Stimulated activated memory B cell treated with anti-CD40 and anti-IgM and Interleukin-4, amounts not matched to agents 10 μg/mL and 1 μg/mL and 100 μg/mL, for 72 hours (primary cell): ENCODE data around the gene TSPAN5.

Experiments
- ATAC-seq: fragments of 150-1000 bp; cut with Tn5 transposase; 2 replicates; pipeline ENCODE4 v1.10.0; 2021
- H3K27ac Mint-ChIP-seq: one replicate; pipeline ENCODE4 v1.8.0; 2022; ENCODE audit warnings: mild to moderate bottlenecking, mixed read lengths
- H3K27me3 Mint-ChIP-seq: one replicate; pipeline ENCODE4 v1.8.0; 2022; ENCODE audit warnings: mixed read lengths
- H3K36me3 Mint-ChIP-seq: one replicate; pipeline ENCODE4 v1.8.0; 2022; ENCODE audit warnings: mixed read lengths
- H3K4me1 Mint-ChIP-seq: one replicate; pipeline ENCODE4 v1.8.0; 2022; ENCODE audit warnings: mixed read lengths
- H3K4me3 Mint-ChIP-seq: one replicate; pipeline ENCODE4 v1.8.0; 2022; ENCODE audit warnings: mild to moderate bottlenecking, moderate library complexity, mixed read lengths
- H3K9me3 Mint-ChIP-seq: one replicate; pipeline ENCODE4 v1.8.0; 2022; ENCODE audit warnings: mixed read lengths

The TSPAN5 gene

GRCh38 chr4:98641376-98641775 lies 17.0 kb downstream of the TSPAN5 start:
- no peak overlapping the region for H3K27ac Mint-ChIP-seq
- H3K27me3 Mint-ChIP-seq, result no peaks in the 10 kb centered on the region
- H3K36me3 Mint-ChIP-seq, result no peaks in the 10 kb centered on the region
- no peak for ATAC-seq
- H3K4me1 Mint-ChIP-seq, result peaks cover 26% of the 10 kb centered on the region
- no peak overlapping the region for H3K4me3 Mint-ChIP-seq
- H3K9me3 Mint-ChIP-seq, result no peaks in the 10 kb centered on the region

GRCh38 chr4:98639523-98639922 lies 18.9 kb downstream of the TSPAN5 start:
- no peaks in the 10 kb centered on the region for H3K9me3 Mint-ChIP-seq
- peaks cover 21% of the 10 kb centered on the region for H3K4me1 Mint-ChIP-seq
- peak overlapping the region; percentile 49 for H3K4me3 Mint-ChIP-seq
- H3K27ac Mint-ChIP-seq, result peak overlapping the region; percentile 72
- ATAC-seq, result no peak
- no peaks in the 10 kb centered on the region for H3K27me3 Mint-ChIP-seq
- H3K36me3 Mint-ChIP-seq, result no peaks in the 10 kb centered on the region

- Mint-ChIP-seq H3K9me3 (no peaks in the 10 kb centered on the region), H3K27ac (peak overlapping the region; percentile 72), H3K4me3 (no peak overlapping the region), H3K27me3 (no peaks in the 10 kb centered on the region), H3K4me1 (peaks cover 20% of the 10 kb centered on the region), H3K36me3 (no peaks in the 10 kb centered on the region)
- no peak for ATAC-seq
Observed at GRCh38 chr4:98639108-98639507, 19.3 kb downstream of the TSPAN5 start.

- H3K27me3 Mint-ChIP-seq, result no peaks in the 10 kb centered on the region
- H3K9me3 Mint-ChIP-seq, result no peaks in the 10 kb centered on the region
- H3K4me3 Mint-ChIP-seq, result no peak overlapping the region
- ATAC-seq, result no peak
- peaks cover 20% of the 10 kb centered on the region for H3K4me1 Mint-ChIP-seq
- H3K27ac Mint-ChIP-seq, result no peak overlapping the region
- H3K36me3 Mint-ChIP-seq, result no peaks in the 10 kb centered on the region
Observed at GRCh38 chr4:98638661-98639060, 19.8 kb downstream of the TSPAN5 start.

GRCh38 chr4:98634061-98634460 lies 24.4 kb downstream of the TSPAN5 start:
- Mint-ChIP-seq H3K36me3 (no peaks in the 10 kb centered on the region), H3K27me3 (no peaks in the 10 kb centered on the region), H3K27ac (no peak overlapping the region), H3K9me3 (no peaks in the 10 kb centered on the region), H3K4me1 (peaks cover 16% of the 10 kb centered on the region), H3K4me3 (no peak overlapping the region)
- no peak for ATAC-seq

- no peaks in the 10 kb centered on the region for H3K9me3 Mint-ChIP-seq
- no peak overlapping the region for H3K27ac Mint-ChIP-seq
- peaks cover 16% of the 10 kb centered on the region for H3K4me1 Mint-ChIP-seq
- H3K36me3 Mint-ChIP-seq, result no peaks in the 10 kb centered on the region
- no peaks in the 10 kb centered on the region for H3K27me3 Mint-ChIP-seq
- no peak overlapping the region for H3K4me3 Mint-ChIP-seq
- ATAC-seq, result no peak
Observed at GRCh38 chr4:98633159-98633558, 25.3 kb downstream of the TSPAN5 start.

- Mint-ChIP-seq H3K4me1 (peaks cover 11% of the 10 kb centered on the region), H3K36me3 (no peaks in the 10 kb centered on the region), H3K4me3 (no peak overlapping the region), H3K27me3 (no peaks in the 10 kb centered on the region), H3K9me3 (no peaks in the 10 kb centered on the region), H3K27ac (no peak overlapping the region)
- ATAC-seq, result no peak
Observed at GRCh38 chr4:98632258-98632657, 26.2 kb downstream of the TSPAN5 start.

GRCh38 chr4:98631506-98631905 lies 26.9 kb downstream of the TSPAN5 start:
- ATAC-seq, result no peak
- Mint-ChIP-seq H3K27me3 (no peaks in the 10 kb centered on the region), H3K27ac (no peak overlapping the region), H3K4me1 (peaks cover 14% of the 10 kb centered on the region), H3K9me3 (no peaks in the 10 kb centered on the region), H3K36me3 (no peaks in the 10 kb centered on the region), H3K4me3 (no peak overlapping the region)

- Mint-ChIP-seq H3K27me3 (no peaks in the 10 kb centered on the region), H3K9me3 (no peaks in the 10 kb centered on the region), H3K27ac (no peak overlapping the region), H3K4me3 (no peak overlapping the region), H3K36me3 (no peaks in the 10 kb centered on the region), H3K4me1 (peaks cover 20% of the 10 kb centered on the region)
- ATAC-seq, result no peak
Observed at GRCh38 chr4:98630737-98631454, 27.5 kb downstream of the TSPAN5 start.

- Mint-ChIP-seq H3K4me1 (peaks cover 38% of the 10 kb centered on the region), H3K9me3 (no peaks in the 10 kb centered on the region), H3K27me3 (no peaks in the 10 kb centered on the region), H3K4me3 (no peak overlapping the region), H3K36me3 (no peaks in the 10 kb centered on the region), H3K27ac (no peak overlapping the region)
- no peak for ATAC-seq
Observed at GRCh38 chr4:98627531-98628257, 30.7 kb downstream of the TSPAN5 start.

- ATAC-seq, result peak; percentile 27
- Mint-ChIP-seq H3K27me3 (no peaks in the 10 kb centered on the region), H3K4me1 (peaks cover 29% of the 10 kb centered on the region), H3K36me3 (no peaks in the 10 kb centered on the region), H3K27ac (no peak overlapping the region), H3K9me3 (no peaks in the 10 kb centered on the region), H3K4me3 (no peak overlapping the region)
Observed at GRCh38 chr4:98626350-98626749, 32.1 kb downstream of the TSPAN5 start.

GRCh38 chr4:98625920-98626319 lies 32.5 kb downstream of the TSPAN5 start:
- Mint-ChIP-seq H3K9me3 (no peaks in the 10 kb centered on the region), H3K4me3 (no peak overlapping the region), H3K36me3 (no peaks in the 10 kb centered on the region), H3K27me3 (no peaks in the 10 kb centered on the region), H3K4me1 (peaks cover 29% of the 10 kb centered on the region), H3K27ac (no peak overlapping the region)
- ATAC-seq, result no peak

- H3K4me3 Mint-ChIP-seq, result no peak overlapping the region
- no peak overlapping the region for H3K27ac Mint-ChIP-seq
- H3K9me3 Mint-ChIP-seq, result no peaks in the 10 kb centered on the region
- no peak for ATAC-seq
- no peaks in the 10 kb centered on the region for H3K36me3 Mint-ChIP-seq
- H3K4me1 Mint-ChIP-seq, result peaks cover 33% of the 10 kb centered on the region
- no peaks in the 10 kb centered on the region for H3K27me3 Mint-ChIP-seq
Observed at GRCh38 chr4:98625399-98625798, 33.0 kb downstream of the TSPAN5 start.

GRCh38 chr4:98624642-98625041 lies 33.8 kb downstream of the TSPAN5 start:
- H3K4me3 Mint-ChIP-seq, result no peak overlapping the region
- H3K36me3 Mint-ChIP-seq, result no peaks in the 10 kb centered on the region
- ATAC-seq, result no peak
- no peak overlapping the region for H3K27ac Mint-ChIP-seq
- peaks cover 35% of the 10 kb centered on the region for H3K4me1 Mint-ChIP-seq
- no peaks in the 10 kb centered on the region for H3K27me3 Mint-ChIP-seq
- H3K9me3 Mint-ChIP-seq, result no peaks in the 10 kb centered on the region

- Mint-ChIP-seq H3K36me3 (no peaks in the 10 kb centered on the region), H3K4me3 (no peak overlapping the region), H3K27ac (no peak overlapping the region), H3K27me3 (no peaks in the 10 kb centered on the region), H3K4me1 (peaks cover 35% of the 10 kb centered on the region), H3K9me3 (no peaks in the 10 kb centered on the region)
- ATAC-seq, result no peak
Observed at GRCh38 chr4:98624144-98624543, 34.3 kb downstream of the TSPAN5 start.

- Mint-ChIP-seq H3K27me3 (no peaks in the 10 kb centered on the region), H3K27ac (no peak overlapping the region), H3K4me1 (peaks cover 35% of the 10 kb centered on the region), H3K9me3 (no peaks in the 10 kb centered on the region), H3K36me3 (no peaks in the 10 kb centered on the region), H3K4me3 (no peak overlapping the region)
- ATAC-seq, result no peak
Observed at GRCh38 chr4:98623126-98623802, 35.1 kb downstream of the TSPAN5 start.
